ENCODE measurements around the gene TMCC3. TPM values are rescaled to one million over a fixed set of nuclear protein-coding genes. Genes with fewer than 3 reads are reported as not detected.
A peak's percentile ranks its signal among the peaks of the same experiment; 100 is the strongest.

Gene TMCC3
- total RNA-seq, 1 donor = 1.7 TPM

GRCh38 chr12:94620621-94621020, 29.7 kb downstream of the TMCC3 start:
- no peak overlapping the region for H3K4me3 ChIP-seq (ENCODE audit: low read depth, low read length)
- TF ChIP-seq CTCF (IDR thresholded peaks at IDR 0.05; ENCODE audit: insufficient read depth, low read depth, low read length) = no peak
- DNase-seq (ENCODE audit: low read depth) = no peak

GRCh38 chr12:94618995-94619695, 31.2 kb downstream of the TMCC3 start:
- no peak for TF ChIP-seq CTCF (IDR thresholded peaks at IDR 0.05; ENCODE audit: insufficient read depth, low read depth, low read length)
- peak; percentile 79 for DNase-seq (ENCODE audit: low read depth)
- H3K4me3 ChIP-seq (ENCODE audit: low read depth, low read length) = no peak overlapping the region

- no peak overlapping the region for H3K4me3 ChIP-seq (ENCODE audit: low read depth, low read length)
- no peak for TF ChIP-seq CTCF (IDR thresholded peaks at IDR 0.05; ENCODE audit: insufficient read depth, low read depth, low read length)
Measured at GRCh38 chr12:94617101-94617500, 33.3 kb downstream of the TMCC3 start.

GRCh38 chr12:94616203-94616729, 34.1 kb downstream of the TMCC3 start:
- no peak overlapping the region for H3K4me3 ChIP-seq (ENCODE audit: low read depth, low read length)
- no peak for TF ChIP-seq CTCF (IDR thresholded peaks at IDR 0.05; ENCODE audit: insufficient read depth, low read depth, low read length)
- peak; percentile 25 for DNase-seq (ENCODE audit: low read depth)

More at GRCh38 chr12:94617101-94617500, 33.3 kb downstream of the TMCC3 start:
- no peak for DNase-seq (ENCODE audit: low read depth)

GRCh38 chr12:94615260-94616181, 34.8 kb downstream of the TMCC3 start:
- peak; percentile 60 for DNase-seq (ENCODE audit: low read depth)
- H3K4me3 ChIP-seq (ENCODE audit: low read depth, low read length) = peak overlapping the region; percentile 28
- TF ChIP-seq CTCF (IDR thresholded peaks at IDR 0.05; ENCODE audit: insufficient read depth, low read depth, low read length) = no peak

- no peak for TF ChIP-seq CTCF (IDR thresholded peaks at IDR 0.05; ENCODE audit: insufficient read depth, low read depth, low read length)
- peak; percentile 33 for DNase-seq (ENCODE audit: low read depth)
- H3K4me3 ChIP-seq (ENCODE audit: low read depth, low read length) = no peak overlapping the region
Measured at GRCh38 chr12:94614288-94614721, 36.1 kb downstream of the TMCC3 start.
